Natural killer cell (primary cell): ENCODE data around the gene RIMBP2. TPM values are rescaled to one million over a fixed set of nuclear protein-coding genes. Genes with fewer than 3 reads are reported as not detected.

Source experiments
- ATAC-seq, 3 donors: fragments of 150-1000 bp in 2 of 3; fragments of 200-7000 bp in 1 of 3; cut with Tn5 transposase; 1 replicate in 1 of 3; 2 replicates in 2 of 3; pipeline ENCODE4 v1.10.0; 2021; ENCODE audit warnings: mild to moderate bottlenecking in 2 of 3, moderate library complexity in 2 of 3
- DNase-seq, 2 donors: peaks; one replicate each; pipeline versions ENCODE4 v3.0.0 to v3.0.0-alpha.2; 2013 to 2021; ENCODE audit warnings: mixed read lengths in 1 of 2
- H3K27ac ChIP-seq: one replicate; pipeline ENCODE4 v1.5.1; 2013; ENCODE audit warnings: mild to moderate bottlenecking, low read length
- H3K27me3 ChIP-seq: one replicate; pipeline ENCODE4 v1.6.1; 2013; ENCODE audit warnings: low read length; ENCODE audit not compliant: control insufficient read depth, insufficient read depth
- H3K36me3 ChIP-seq: one replicate; pipeline ENCODE4 v1.6.1; 2013; ENCODE audit warnings: low read length; ENCODE audit not compliant: control insufficient read depth, insufficient read depth
- H3K4me1 ChIP-seq: one replicate; pipeline ENCODE4 v1.6.1; 2013; ENCODE audit warnings: low read length; ENCODE audit not compliant: control insufficient read depth, insufficient read depth
- H3K4me3 ChIP-seq: one replicate; pipeline ENCODE4 v1.5.1; 2013; ENCODE audit warnings: low read length
- H3K9me3 ChIP-seq: one replicate; pipeline ENCODE4 v1.6.1; 2013; ENCODE audit warnings: low read length; ENCODE audit not compliant: control insufficient read depth, insufficient read depth
- H3K27ac Mint-ChIP-seq, 2 donors: one replicate each; pipeline ENCODE4 v1.8.0; 2022; ENCODE audit warnings: mild to moderate bottlenecking in 2 of 2, mixed read lengths in 2 of 2, moderate library complexity in 1 of 2
- H3K27me3 Mint-ChIP-seq, 2 donors: one replicate each; pipeline ENCODE4 v1.8.0; 2022; ENCODE audit warnings: low read depth in 2 of 2, mixed read lengths in 2 of 2
- H3K36me3 Mint-ChIP-seq: one replicate; pipeline ENCODE4 v1.8.0; 2022; ENCODE audit warnings: mixed read lengths
- H3K4me1 Mint-ChIP-seq, 2 donors: one replicate each; pipeline ENCODE4 v1.8.0; 2022; ENCODE audit warnings: mixed read lengths in 2 of 2
- H3K4me3 Mint-ChIP-seq: one replicate; pipeline ENCODE4 v1.8.0; 2022; ENCODE audit warnings: mild to moderate bottlenecking, moderate library complexity, mixed read lengths
- H3K9me3 Mint-ChIP-seq, 2 donors: one replicate each; pipeline ENCODE4 v1.8.0; 2022; ENCODE audit warnings: mixed read lengths in 2 of 2
- CTCF ChIP-seq: fragments of 200-600 bp; IDR thresholded peaks from one replicate; pipeline ENCODE4 v1.8.0; 2022; ENCODE audit warnings: antibody characterized with exemption
- WGBS: methylation state at CpG from one replicate; pipeline ENCODE4 v1.1.7; 2013; ENCODE audit warnings: missing lambda C conversion rate; ENCODE audit not compliant: insufficient coverage; 5-methylcytosine and 5-hydroxymethylcytosine counted together
- intact Hi-C: fragments of 100-400 bp; cut with micrococcal nuclease; formaldehyde crosslinking; loops from one replicate; pipeline ENCODE4 v1.14.2; 2022
- total RNA-seq, 4 donors: library from RNA; stranded (reverse); fragments of 120-200 nt in 1 of 4; gene quantifications; one replicate each; pipeline versions ENCODE4 v1.2.3 to v1.2.4, GENCODE V29; 2013 to 2022

RIMBP2 gene
- total RNA-seq, 3 donors from 2014 or later (not counting 1 experiment from before 2014, with no cell fraction given) = not detected

GRCh38 chr12:130569521-130569920, 146.6 kb downstream of the RIMBP2 start:
- 39% methylated on average over 7 of the region's 9 CpGs for WGBS
- no peak for DNase-seq
- H3K36me3 Mint-ChIP-seq = no peaks in the 10 kb centered on the region
- Histone ChIP-seq H3K36me3 (no peaks in the 10 kb centered on the region), H3K4me3 (no peak overlapping the region), H3K27ac (no peak overlapping the region), H3K4me1 (no peaks in the 10 kb centered on the region), H3K27me3 (no peaks in the 10 kb centered on the region), H3K9me3 (no peaks in the 10 kb centered on the region)
- peaks cover 0 to 3% of the 10 kb centered on the region in 2 donors for H3K27me3 Mint-ChIP-seq
- TF ChIP-seq CTCF = no peak
- no peaks in the 10 kb centered on the region for H3K4me1 Mint-ChIP-seq
- intact Hi-C loops = no loop called here
- ATAC-seq = no peak
- peaks cover 0 to 2% of the 10 kb centered on the region in 2 donors for H3K9me3 Mint-ChIP-seq
- no peak overlapping the region for H3K27ac Mint-ChIP-seq
- H3K4me3 Mint-ChIP-seq = no peak overlapping the region

GRCh38 chr12:130568501-130568900, 147.6 kb downstream of the RIMBP2 start:
- intact Hi-C loops = no loop called here
- ATAC-seq (no peak), DNase-seq (no peak)
- Histone ChIP-seq H3K4me1 (no peaks in the 10 kb centered on the region), H3K4me3 (no peak overlapping the region), H3K27me3 (no peaks in the 10 kb centered on the region), H3K36me3 (no peaks in the 10 kb centered on the region), H3K27ac (no peak overlapping the region), H3K9me3 (no peaks in the 10 kb centered on the region)
- no peak overlapping the region for H3K27ac Mint-ChIP-seq
- TF ChIP-seq CTCF = no peak
- H3K27me3 Mint-ChIP-seq = peaks cover 0 to 3% of the 10 kb centered on the region in 2 donors
- no peaks in the 10 kb centered on the region for H3K36me3 Mint-ChIP-seq
- H3K4me3 Mint-ChIP-seq = no peak overlapping the region
- no peaks in the 10 kb centered on the region for H3K4me1 Mint-ChIP-seq
- peaks cover 0 to 4% of the 10 kb centered on the region in 2 donors for H3K9me3 Mint-ChIP-seq
- WGBS = 90% methylated on average over 6 of the region's 7 CpGs

- WGBS = no CpG with 5 or more reads among the region's 2 CpGs
- Histone ChIP-seq H3K27ac (no peak overlapping the region), H3K4me3 (no peak overlapping the region), H3K27me3 (no peaks in the 10 kb centered on the region), H3K4me1 (no peaks in the 10 kb centered on the region), H3K36me3 (no peaks in the 10 kb centered on the region), H3K9me3 (no peaks in the 10 kb centered on the region)
- no peak for DNase-seq
- no peak for TF ChIP-seq CTCF
- H3K36me3 Mint-ChIP-seq = no peaks in the 10 kb centered on the region
- H3K4me3 Mint-ChIP-seq = no peak overlapping the region
- intact Hi-C loops = no loop called here
- H3K9me3 Mint-ChIP-seq = peaks cover 0 to 4% of the 10 kb centered on the region in 2 donors
- peaks cover 0 to 3% of the 10 kb centered on the region in 2 donors for H3K27me3 Mint-ChIP-seq
- no peak for ATAC-seq
- H3K27ac Mint-ChIP-seq = no peak overlapping the region
- no peaks in the 10 kb centered on the region for H3K4me1 Mint-ChIP-seq
Measured at GRCh38 chr12:130568041-130568440, 148.1 kb downstream of the RIMBP2 start.

- Mint-ChIP-seq H3K36me3 (no peaks in the 10 kb centered on the region), H3K27me3 (peaks cover 0 to 3% of the 10 kb centered on the region in 2 donors), H3K4me3 (no peak overlapping the region), H3K4me1 (no peaks in the 10 kb centered on the region), H3K9me3 (peaks cover 0 to 4% of the 10 kb centered on the region in 2 donors), H3K27ac (no peak overlapping the region)
- no peak for DNase-seq
- ATAC-seq = no peak
- no peak overlapping the region for H3K4me3 ChIP-seq
- no peak overlapping the region for H3K27ac ChIP-seq
- intact Hi-C loops = no loop called here
- no peak for TF ChIP-seq CTCF
- no peaks in the 10 kb centered on the region for H3K9me3 ChIP-seq
- H3K27me3 ChIP-seq = no peaks in the 10 kb centered on the region
- no peaks in the 10 kb centered on the region for H3K4me1 ChIP-seq
- 81% methylated on average over 6 of the region's 6 CpGs for WGBS
- H3K36me3 ChIP-seq = no peaks in the 10 kb centered on the region
Measured at GRCh38 chr12:130566446-130567155, 149.5 kb downstream of the RIMBP2 start.
